ENCODE measurements around the gene ZNF254.
"Not testable (repeated sequence)": the region's sequence is repeated elsewhere in the genome, so short reads cannot be mapped to it uniquely, and the experiment has no call there.

Gene ZNF254

GRCh38 chr19:24086974-24087595, at the start of gene ZNF254:
ZNF254 (plus strand) TSS chr19:24087187; CDS start chr19:24087308, 121 bp downstream.
- peak; percentile 48 for DNase-seq

GRCh38 chr19:24040621-24041020, 46.4 kb upstream of the ZNF254 start:
- no peak for DNase-seq

GRCh38 chr19:24041326-24041725, 45.7 kb upstream of the ZNF254 start:
- DNase-seq = not testable (repeated sequence)

- DNase-seq = no peak
Measured at GRCh38 chr19:24046550-24046949, 40.4 kb upstream of the ZNF254 start.

- no peak for DNase-seq
Measured at GRCh38 chr19:24048261-24048660, 38.7 kb upstream of the ZNF254 start.

- no peak for DNase-seq
Measured at GRCh38 chr19:24049537-24049936, 37.5 kb upstream of the ZNF254 start.

- no peak for DNase-seq
Measured at GRCh38 chr19:24051516-24051915, 35.5 kb upstream of the ZNF254 start.

- DNase-seq = no peak
Measured at GRCh38 chr19:24052811-24053210, 34.2 kb upstream of the ZNF254 start.

GRCh38 chr19:24053601-24054000, 33.4 kb upstream of the ZNF254 start:
- DNase-seq = no peak

- no peak for DNase-seq
Measured at GRCh38 chr19:24054044-24054935, 32.7 kb upstream of the ZNF254 start.

- no peak for DNase-seq
Measured at GRCh38 chr19:24055548-24055947, 31.4 kb upstream of the ZNF254 start.

GRCh38 chr19:24057144-24057543, 29.8 kb upstream of the ZNF254 start:
- no peak for DNase-seq

GRCh38 chr19:24059563-24060295, 27.3 kb upstream of the ZNF254 start:
- no peak for DNase-seq

- DNase-seq = no peak
Measured at GRCh38 chr19:24060687-24061356, 26.2 kb upstream of the ZNF254 start.

GRCh38 chr19:24062190-24062589, 24.8 kb upstream of the ZNF254 start:
- no peak for DNase-seq

- DNase-seq = no peak
Measured at GRCh38 chr19:24063295-24063694, 23.7 kb upstream of the ZNF254 start.

- DNase-seq = no peak
Measured at GRCh38 chr19:24064175-24064574, 22.8 kb upstream of the ZNF254 start.

- no peak for DNase-seq
Measured at GRCh38 chr19:24065243-24065642, 21.7 kb upstream of the ZNF254 start.

- DNase-seq = no peak
Measured at GRCh38 chr19:24065865-24066604, 21.0 kb upstream of the ZNF254 start.

GRCh38 chr19:24069905-24070657, 16.9 kb upstream of the ZNF254 start:
- DNase-seq = no peak

- no peak for DNase-seq
Measured at GRCh38 chr19:24071078-24071477, 15.9 kb upstream of the ZNF254 start.

GRCh38 chr19:24072720-24073119, 14.3 kb upstream of the ZNF254 start:
- no peak for DNase-seq

All from NCI-H526 treated with DMSO at 0.1 percent for 48 hours (cell line).